ENCODE results near the gene TP53BP1. TPM values are rescaled to one million over a fixed set of nuclear protein-coding genes. Genes with fewer than 3 reads are reported as not detected.

Gene TP53BP1
- total RNA-seq, 2 experiments from 2014 or later, result 43.0 to 44.6 TPM

- Histone ChIP-seq H3K36me3 (ENCODE audit: insufficient read depth, low read length) (no peaks in the 10 kb centered on the region), H3K27me3 (ENCODE audit: control insufficient read depth in 1 of 2, insufficient read depth in 2 of 2, low read length in 2 of 2) (no peaks in the 10 kb centered on the region), H3K4me1 (ENCODE audit: insufficient read depth, low read length) (peaks cover 31% of the 10 kb centered on the region), H3K4me3 (ENCODE audit: low read length) (peak overlapping the region; percentile 80), H3K27ac (ENCODE audit: low read depth in 1 of 2, low read length in 2 of 2) (peak overlapping the region in 1 of 2 donors; percentile 84), H3K9me3 (ENCODE audit: control insufficient read depth in 1 of 2, insufficient read depth in 1 of 2, low read length in 2 of 2) (no peaks in the 10 kb centered on the region)
- H3K36me3 Mint-ChIP-seq (ENCODE audit: low read depth), result no peaks in the 10 kb centered on the region
- no peaks in the 10 kb centered on the region for H3K9me3 Mint-ChIP-seq
- H3K27ac Mint-ChIP-seq, result peak overlapping the region; percentile 91
- H3K27me3 Mint-ChIP-seq, result no peaks in the 10 kb centered on the region
- no peak for TF ChIP-seq CTCF (IDR thresholded peaks at IDR 0.05)
- intact Hi-C loops (cut with DNase I, micrococcal nuclease), result loop anchor here (1.0 to 10.0 kb wide), 5 partner anchors 15 to 285 kb away; partner anchors contain the start of genes LCMT2 (in 1 of the 2), SERF2 (in 1 of the 2) and TP53BP1 (in 1 of the 2)
- peak overlapping the region; percentile 91 for H3K4me3 Mint-ChIP-seq
- H3K4me1 Mint-ChIP-seq (ENCODE audit: low read depth), result peaks cover 32% of the 10 kb centered on the region
- DNase-seq (no peak), ATAC-seq (ENCODE audit: poor library complexity) (no peak)
- CTCF ChIA-PET, result interaction anchor here (0.6 to 1.9 kb wide), 3 partner anchors 16 to 1688 kb away, joined by 3 to 10 read pairs (median 4); partner anchors contain the start of gene TP53BP1
- POLR2A ChIA-PET, result interaction anchor here (0.6 to 2.7 kb wide), 7 partner anchors 16 to 291 kb away, joined by 3 to 55 read pairs (median 6); partner anchors contain the start of genes HYPK, SERINC4, TP53BP1 and TUBGCP4
These were observed 16.8 kb upstream of the TP53BP1 start for GRCh38 chr15:43509660-43510199.

GRCh38 chr15:43508991-43509659 is 16.2 kb upstream of the TP53BP1 start:
- H3K27ac Mint-ChIP-seq, result peak overlapping the region; percentile 91
- no peak for DNase-seq
- no peak for TF ChIP-seq CTCF (IDR thresholded peaks at IDR 0.05)
- no peaks in the 10 kb centered on the region for H3K36me3 Mint-ChIP-seq (ENCODE audit: low read depth)
- POLR2A ChIA-PET, result no interaction called here
- peak overlapping the region; percentile 68 for H3K4me3 Mint-ChIP-seq
- Histone ChIP-seq H3K27ac (ENCODE audit: low read depth in 1 of 2, low read length in 2 of 2) (no peak overlapping the region), H3K9me3 (ENCODE audit: control insufficient read depth in 1 of 2, insufficient read depth in 1 of 2, low read length in 2 of 2) (no peaks in the 10 kb centered on the region), H3K27me3 (ENCODE audit: control insufficient read depth in 1 of 2, insufficient read depth in 2 of 2, low read length in 2 of 2) (no peaks in the 10 kb centered on the region), H3K36me3 (ENCODE audit: insufficient read depth, low read length) (no peaks in the 10 kb centered on the region), H3K4me3 (ENCODE audit: low read length) (no peak overlapping the region), H3K4me1 (ENCODE audit: insufficient read depth, low read length) (peaks cover 27% of the 10 kb centered on the region)
- peaks cover 32% of the 10 kb centered on the region for H3K4me1 Mint-ChIP-seq (ENCODE audit: low read depth)
- CTCF ChIA-PET, result interaction anchor here (0.6 kb wide), 1 partner anchor 627 kb away, joined by 3 read pairs; no protein-coding TSS in a partner anchor
- intact Hi-C loops (cut with DNase I, micrococcal nuclease), result loop anchor here in 1 of 2 experiments (1.0 kb wide), 1 partner anchor 15 kb away; no protein-coding TSS in a partner anchor
- H3K9me3 Mint-ChIP-seq, result no peaks in the 10 kb centered on the region
- no peak for ATAC-seq (ENCODE audit: poor library complexity)
- H3K27me3 Mint-ChIP-seq, result no peaks in the 10 kb centered on the region

GRCh38 chr15:43508421-43508820 is 15.5 kb upstream of the TP53BP1 start:
- peak overlapping the region; percentile 31 for H3K27ac Mint-ChIP-seq
- H3K4me3 Mint-ChIP-seq, result peak overlapping the region; percentile 68
- no peaks in the 10 kb centered on the region for H3K27me3 Mint-ChIP-seq
- intact Hi-C loops (cut with DNase I, micrococcal nuclease), result no loop called here
- peaks cover 27% of the 10 kb centered on the region for H3K4me1 Mint-ChIP-seq (ENCODE audit: low read depth)
- no peaks in the 10 kb centered on the region for H3K27me3 ChIP-seq (ENCODE audit: control insufficient read depth in 1 of 2, insufficient read depth in 2 of 2, low read length in 2 of 2)
- H3K36me3 ChIP-seq (ENCODE audit: insufficient read depth, low read length), result no peaks in the 10 kb centered on the region
- no peaks in the 10 kb centered on the region for H3K36me3 Mint-ChIP-seq (ENCODE audit: low read depth)
- CTCF ChIA-PET, result interaction anchor here (0.6 kb wide), 1 partner anchor 628 kb away, joined by 3 read pairs; no protein-coding TSS in a partner anchor
- H3K9me3 ChIP-seq (ENCODE audit: control insufficient read depth in 1 of 2, insufficient read depth in 1 of 2, low read length in 2 of 2), result no peaks in the 10 kb centered on the region
- TF ChIP-seq CTCF (IDR thresholded peaks at IDR 0.05), result no peak
- no peaks in the 10 kb centered on the region for H3K9me3 Mint-ChIP-seq
- DNase-seq (no peak), ATAC-seq (ENCODE audit: poor library complexity) (no peak)
- POLR2A ChIA-PET, result no interaction called here
- peaks cover 23% of the 10 kb centered on the region for H3K4me1 ChIP-seq (ENCODE audit: insufficient read depth, low read length)
- H3K4me3 ChIP-seq (ENCODE audit: low read length), result no peak overlapping the region
- H3K27ac ChIP-seq (ENCODE audit: low read depth in 1 of 2, low read length in 2 of 2), result no peak overlapping the region
